HepG2 (cell line): ENCODE results near the gene SHISA5. TPM values are rescaled to one million over a fixed set of nuclear protein-coding genes. Genes with fewer than 3 reads are reported as not detected.
A peak's percentile ranks its signal among the peaks of the same experiment; 100 is the strongest.

Experiments
- ATAC-seq: fragments of 200-7000 bp; cut with Tn5 transposase; 3 replicates; pipeline ENCODE4 v1.9.1; 2020; ENCODE audit warnings: mild to moderate bottlenecking, moderate library complexity
- BruUV-seq: library from RNA; stranded (reverse); fragments of 400-500 nt; replicated peaks from 2 replicates; lab custom pipeline; 2021; lab: Mats Ljungman, UMichigan
- CTCF ChIA-PET: fragments of 300-600 bp; formaldehyde crosslinking; extraction: SDS; loops from one replicate; lab custom pipeline; 2021; ENCODE audit warnings: low total read pairs, inconsistent platforms, low intra/inter-chr PET ratio; lab: Yijun Ruan, JAX
- POLR2A ChIA-PET: fragments of 350-600 bp; sonication (Branson Sonifier 250); formaldehyde crosslinking; loops from one replicate; lab custom pipeline; 2020; ENCODE audit warnings: antibody characterized with exemption, inconsistent platforms; lab: Yijun Ruan, JAX
- DNase-seq: peaks from one replicate; pipeline ENCODE4 v3.0.0-alpha.2; 2015; ENCODE audit warnings: low spot score
- FAIRE-seq: peaks from 3 replicates; lab custom pipeline; 2011; peaks lifted over from hg19 to GRCh38; lab: Jason Lieb, UNC
- H2AFZ ChIP-seq: one replicate; pipeline ENCODE4 v1.6.1; 2011; ENCODE audit warnings: low read length, inconsistent platforms
- H3K27ac ChIP-seq: fragments of 300-600 bp; 3 replicates; pipeline ENCODE4 v1.8.0; 2011; ENCODE audit warnings: mixed run types, mild to moderate bottlenecking, mixed read lengths, low read length, inconsistent platforms; ENCODE audit not compliant: insufficient read depth; ENCODE audit errors: extremely low read length
- H3K27me3 ChIP-seq, 2 experiments: fragments of 200-600 bp in 1 of 2; 2 replicates in 1 of 2; 3 replicates in 1 of 2; pipeline versions ENCODE4 v1.6.0 to v1.8.0; 2011; ENCODE audit warnings: low read length in 2 of 2, mild to moderate bottlenecking in 2 of 2, moderate library complexity in 2 of 2, inconsistent platforms in 1 of 2; ENCODE audit not compliant: insufficient read depth in 2 of 2, control insufficient read depth in 1 of 2
- H3K36me3 ChIP-seq, 2 experiments: fragments of 200-600 bp in 1 of 2; replicated peaks in 1 of 2; 2 replicates in 1 of 2; 3 replicates in 1 of 2; pipeline versions ENCODE4 v1.5.1 to v1.8.0; 2011; ENCODE audit warnings: low read length in 2 of 2, inconsistent platforms in 1 of 2; ENCODE audit not compliant: insufficient read depth in 2 of 2, control insufficient read depth in 1 of 2
- H3K4me1 ChIP-seq: 2 replicates; pipeline ENCODE4 v1.5.1; 2012; ENCODE audit warnings: low read length, inconsistent platforms; ENCODE audit not compliant: insufficient read depth
- H3K4me2 ChIP-seq: 2 replicates; pipeline ENCODE4 v1.6.0; 2011; ENCODE audit warnings: low read depth, low read length, inconsistent platforms
- H3K4me3 ChIP-seq, 3 experiments: fragments of 200-600 bp in 1 of 3; sonication (generic), shearing (Covaris generic) in 1 of 3; replicated peaks in 1 of 3; 2 replicates each; pipeline ENCODE4 v1.5.1; 2011 to 2016; ENCODE audit warnings: low read length in 3 of 3, inconsistent platforms in 2 of 3, low read depth in 2 of 3, mild to moderate bottlenecking in 2 of 3, control low read depth in 1 of 3, mixed read lengths in 1 of 3; ENCODE audit not compliant: insufficient read depth in 1 of 3
- H3K79me2 ChIP-seq: one replicate; pipeline ENCODE4 v1.6.1; 2011; ENCODE audit warnings: low read length, inconsistent platforms; ENCODE audit not compliant: insufficient read depth
- H3K9ac ChIP-seq: 2 replicates; pipeline ENCODE4 v1.6.0; 2011; ENCODE audit warnings: mild to moderate bottlenecking, low read depth, low read length, inconsistent platforms; ENCODE audit not compliant: insufficient read depth
- H3K9me3 ChIP-seq: 2 replicates; pipeline ENCODE4 v1.5.1; 2012; ENCODE audit warnings: mild to moderate bottlenecking, low read length
- H4K20me1 ChIP-seq: 2 replicates; pipeline ENCODE4 v1.6.0; 2011; ENCODE audit warnings: inconsistent platforms, mild to moderate bottlenecking, low read length, moderate library complexity; ENCODE audit not compliant: insufficient read depth
- CBX2 ChIP-seq, 2 experiments: fragments of 200-600 bp in 1 of 2; sonication (generic); formaldehyde crosslinking in 1 of 2; IDR thresholded peaks; 2 replicates each; pipeline versions ENCODE4 v1.7.0 to v1.8.1; 2018 to 2022; ENCODE audit warnings: low read depth in 2 of 2, low read length in 1 of 2, mild to moderate bottlenecking in 1 of 2, missing genetic modification reagents in 1 of 2
- IRF9 ChIP-seq: sonication (generic); formaldehyde crosslinking; IDR thresholded peaks from 2 replicates; pipeline ENCODE4 v1.8.0; 2022; ENCODE audit warnings: missing genetic modification reagents, mild to moderate bottlenecking, borderline replicate concordance
- KMT2A ChIP-seq: sonication (generic); formaldehyde crosslinking; IDR thresholded peaks from 2 replicates; pipeline ENCODE4 v1.4.0; 2020; ENCODE audit warnings: missing genetic modification reagents
- ZNF207 ChIP-seq: fragments of 450-650 bp; IDR thresholded peaks from 2 replicates; pipeline ENCODE4 v1.6.1; 2016; ENCODE audit warnings: antibody characterized with exemption, borderline replicate concordance
- ZNF577 ChIP-seq: sonication (generic); formaldehyde crosslinking; IDR thresholded peaks from 2 replicates; pipeline ENCODE4 v1.4.0; 2020; ENCODE audit warnings: mild to moderate bottlenecking, low read depth, missing genetic modification reagents, borderline replicate concordance
- ZNF883 ChIP-seq: sonication (generic); formaldehyde crosslinking; IDR thresholded peaks from 2 replicates; pipeline ENCODE4 v1.5.1; 2020; ENCODE audit warnings: mild to moderate bottlenecking, missing genetic modification reagents; ENCODE audit errors: not compliant biosample characterization
- ZSCAN12 ChIP-seq: sonication (generic); formaldehyde crosslinking; IDR thresholded peaks from 2 replicates; pipeline ENCODE4 v1.9.0; 2021; ENCODE audit warnings: mild to moderate bottlenecking, missing genetic modification reagents
- WGBS: methylation state at CpG from one replicate; pipeline ENCODE4 v1.1.6; 2017; ENCODE audit warnings: low lambda C conversion rate; 5-methylcytosine and 5-hydroxymethylcytosine counted together
- in situ Hi-C: cut with HindIII; loops from 2 replicates; pipeline ENCODE4 v1.10.0; 2017; ENCODE audit warnings: low pct_unique_long_range_greater_than_20kb; ENCODE audit not compliant: extremely low pct_ligation_motif_present
- intact Hi-C: fragments of 100-400 bp; cut with micrococcal nuclease; formaldehyde crosslinking; loops from one replicate; pipeline ENCODE4 v1.10.0; 2022; ENCODE audit not compliant: unreplicated experiment
- polyA plus RNA-seq, 8 experiments: library from polyadenylated mRNA; depleted of rRNA in 3 of 8; stranded (reverse) in 7 of 8; unstranded in 1 of 8; fragments of >200 nt; fragmentation: Illumina TruSeq in 4 of 8; extraction: Trizol in 4 of 8; gene quantifications; 2 replicates each; pipeline versions ENCODE4 v1.2.1 to v1.2.3, GENCODE V29; 2011 to 2016; ENCODE audit warnings: low read depth in 4 of 8, missing spikeins in 1 of 8, mixed read lengths in 1 of 8; ENCODE audit not compliant: insufficient read depth in 1 of 8
- total RNA-seq, 5 experiments: library from RNA; depleted of rRNA; stranded (reverse); fragments of >200 nt; fragmentation: Illumina TruSeq; extraction: Trizol; gene quantifications; 2 replicates each; pipeline ENCODE4 v1.2.3, GENCODE V29; 2016; ENCODE audit warnings: low read depth in 1 of 5

Gene SHISA5
- total and polyA plus RNA-seq, 2 of the 13 experiments (the other 11 are each of a cell fraction or from before 2014, with no cell fraction given) = 75.8 to 91.4 TPM

DNA sequence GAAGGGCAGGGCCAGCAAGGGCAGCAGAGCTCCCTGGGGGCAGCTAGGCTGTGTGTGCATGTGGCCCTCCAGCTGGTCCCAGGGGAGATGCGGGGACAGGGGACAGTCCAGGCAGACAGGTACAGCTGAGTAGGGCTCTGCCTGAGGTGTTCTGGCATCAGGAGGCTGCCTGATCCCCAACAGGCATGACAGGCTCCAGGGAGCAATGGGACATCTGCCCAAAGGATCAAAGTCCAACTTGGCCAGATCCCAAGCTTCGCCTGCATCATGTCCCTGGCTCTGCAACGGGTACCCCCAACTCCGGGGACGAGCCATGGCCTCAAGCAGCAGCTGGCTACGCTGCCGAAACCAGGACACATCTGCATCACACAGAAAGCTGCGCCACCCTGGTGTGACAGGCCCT is 35.6 kb downstream of the SHISA5 start (continued):
- no peak for TF ChIP-seq IRF9
- TF ChIP-seq ZNF883 (CRISPR knock-in tag) = no peak
- TF ChIP-seq ZNF207 = no peak

DNA sequence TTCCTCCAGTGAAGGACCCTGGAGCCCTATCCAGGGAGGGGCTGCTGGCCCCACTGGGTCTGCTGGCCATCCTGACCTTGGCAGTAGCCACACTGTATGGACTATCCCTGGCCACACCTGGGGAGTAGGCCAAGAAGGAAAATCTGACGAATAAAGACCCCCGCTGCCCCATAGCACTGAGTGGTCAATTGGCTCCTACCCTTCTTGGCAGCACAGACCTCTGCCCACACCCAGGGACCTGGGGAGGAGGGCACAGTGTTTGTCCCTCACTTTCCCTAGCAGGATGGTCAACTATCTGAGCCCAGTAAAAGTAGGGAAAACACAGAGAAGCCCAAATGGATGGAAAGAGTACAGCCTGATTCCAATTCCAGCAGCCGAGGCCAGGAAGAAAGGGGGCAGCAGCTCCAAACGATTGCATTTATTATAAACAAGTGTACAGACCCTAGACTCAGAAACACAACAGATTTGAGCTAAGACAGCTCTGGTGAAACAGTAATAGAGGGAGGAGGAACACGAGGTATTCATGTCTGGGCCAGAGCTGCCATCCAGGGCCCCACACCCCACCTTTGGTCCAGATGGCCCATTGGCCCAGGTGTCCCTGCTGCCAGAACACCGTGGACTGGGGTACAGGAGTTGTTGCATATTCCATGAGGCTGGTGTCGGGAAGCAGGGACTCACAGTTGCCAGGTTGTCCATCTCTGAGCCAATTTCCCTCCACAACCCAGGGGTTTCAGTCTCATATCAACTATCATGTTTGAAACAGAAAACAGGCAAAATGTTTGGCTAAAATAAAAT is 36.3 kb downstream of the SHISA5 start:
- no peak overlapping the region for H3K4me3 ChIP-seq
- intact Hi-C loops (no loop called here), in situ Hi-C loops (loop anchor here (5.0 kb wide), 2 partner anchors 35 to 90 kb away; partner anchors contain the start of genes PFKFB4 and SHISA5)
- H3K36me3 ChIP-seq = peaks cover 3 to 10% of the 10 kb centered on the region in 2 experiments; a peak in 3 of 5 replicates
- H4K20me1 ChIP-seq = no peaks in the 10 kb centered on the region
- no peak overlapping the region for H3K9ac ChIP-seq
- H3K4me2 ChIP-seq = no peak overlapping the region
- CTCF ChIA-PET = no interaction called here
- no TSS peak for BruUV-seq
- DNase-seq (no peak), ATAC-seq (no peak), FAIRE-seq (no peak)
- H3K9me3 ChIP-seq = no peaks in the 10 kb centered on the region
- TF ChIP-seq CBX2 (IDR thresholded peaks at IDR 0.05; ENCODE audit: low read depth, low read length) (no peak), CBX2 (CRISPR knock-in tag; IDR thresholded peaks at IDR 0.05; ENCODE audit: low read depth) (no peak), KMT2A (CRISPR knock-in tag) (no peak), ZSCAN12 (no peak), ZNF577 (no peak)
- no peaks in the 10 kb centered on the region; a peak in 1 of 5 replicates for H3K27me3 ChIP-seq
- H3K4me1 ChIP-seq = peaks cover 58% of the 10 kb centered on the region
- H3K79me2 ChIP-seq = peaks cover 1% of the 10 kb centered on the region
- no peak overlapping the region for H2AFZ ChIP-seq
- WGBS = 91% methylated on average over 7 of the region's 7 CpGs
- H3K27ac ChIP-seq = peak overlapping the region; percentile 27
- POLR2A ChIA-PET = interaction anchor here (1.3 to 2.1 kb wide), 2 partner anchors 21 to 28 kb away, joined by 3 to 7 read pairs; partner anchors contain the start of genes ATRIP, CCDC51 and TMA7
